Neural progenitor cell (in vitro differentiated cells): ENCODE results near the gene GPR156.

Experiments used
- EZH2 ChIP-seq: fragments of 200-600 bp; sonication (generic); IDR thresholded peaks from 2 replicates; pipeline ENCODE4 v1.6.1; 2017; ENCODE audit warnings: antibody characterized with exemption, mild to moderate bottlenecking, moderate library complexity
- EZH2phosphoT487 ChIP-seq: fragments of 200-600 bp; sonication (generic); IDR thresholded peaks from 2 replicates; pipeline ENCODE4 v1.6.1; 2017; ENCODE audit warnings: antibody characterized with exemption
- TF ChIP-seq, protein P1 (sequence below): fragments of 200-600 bp; sonication (generic); IDR thresholded peaks from 2 replicates; pipeline ENCODE4 v1.5.1; 2017; ENCODE audit warnings: antibody characterized with exemption, mild to moderate bottlenecking

GRCh38 chr3:120272286-120272685, 12.7 kb downstream of the GPR156 start:
- TF ChIP-seq, protein P1, sequence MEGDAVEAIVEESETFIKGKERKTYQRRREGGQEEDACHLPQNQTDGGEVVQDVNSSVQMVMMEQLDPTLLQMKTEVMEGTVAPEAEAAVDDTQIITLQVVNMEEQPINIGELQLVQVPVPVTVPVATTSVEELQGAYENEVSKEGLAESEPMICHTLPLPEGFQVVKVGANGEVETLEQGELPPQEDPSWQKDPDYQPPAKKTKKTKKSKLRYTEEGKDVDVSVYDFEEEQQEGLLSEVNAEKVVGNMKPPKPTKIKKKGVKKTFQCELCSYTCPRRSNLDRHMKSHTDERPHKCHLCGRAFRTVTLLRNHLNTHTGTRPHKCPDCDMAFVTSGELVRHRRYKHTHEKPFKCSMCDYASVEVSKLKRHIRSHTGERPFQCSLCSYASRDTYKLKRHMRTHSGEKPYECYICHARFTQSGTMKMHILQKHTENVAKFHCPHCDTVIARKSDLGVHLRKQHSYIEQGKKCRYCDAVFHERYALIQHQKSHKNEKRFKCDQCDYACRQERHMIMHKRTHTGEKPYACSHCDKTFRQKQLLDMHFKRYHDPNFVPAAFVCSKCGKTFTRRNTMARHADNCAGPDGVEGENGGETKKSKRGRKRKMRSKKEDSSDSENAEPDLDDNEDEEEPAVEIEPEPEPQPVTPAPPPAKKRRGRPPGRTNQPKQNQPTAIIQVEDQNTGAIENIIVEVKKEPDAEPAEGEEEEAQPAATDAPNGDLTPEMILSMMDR = no peak
- TF ChIP-seq EZH2 = no peak
- TF ChIP-seq EZH2phosphoT487 = no peak
